Midbrain (tissue), 1 donor: ENCODE results near the gene ANTXR1.

Experiments used
- DNase-seq: peaks from one replicate; lab custom pipeline; 2025; lab: John Stamatoyannopoulos, UW

Gene ANTXR1

GRCh38 chr2:69097891-69098655, 85.1 kb downstream of the ANTXR1 start:
- no peak for DNase-seq

DNA sequence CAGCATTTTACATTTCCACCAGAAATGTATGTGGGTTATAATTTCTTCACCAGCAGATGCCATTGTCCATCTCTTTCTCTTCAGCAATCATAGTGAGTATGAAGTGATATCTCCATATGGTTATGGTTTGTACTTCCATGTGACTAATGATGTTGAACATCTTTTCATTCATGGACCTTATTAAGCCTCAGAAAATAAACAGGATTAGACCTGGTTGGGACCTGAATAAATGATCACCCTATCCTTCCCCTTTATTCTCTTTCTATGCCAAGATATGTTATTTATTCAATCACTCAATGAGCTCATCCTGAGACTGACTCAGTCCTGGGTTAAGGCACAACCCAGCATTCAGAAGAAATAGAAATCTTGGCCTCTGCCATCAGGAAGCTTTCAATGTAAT, 86.6 kb downstream of the ANTXR1 start:
- DNase-seq = no peak

DNA sequence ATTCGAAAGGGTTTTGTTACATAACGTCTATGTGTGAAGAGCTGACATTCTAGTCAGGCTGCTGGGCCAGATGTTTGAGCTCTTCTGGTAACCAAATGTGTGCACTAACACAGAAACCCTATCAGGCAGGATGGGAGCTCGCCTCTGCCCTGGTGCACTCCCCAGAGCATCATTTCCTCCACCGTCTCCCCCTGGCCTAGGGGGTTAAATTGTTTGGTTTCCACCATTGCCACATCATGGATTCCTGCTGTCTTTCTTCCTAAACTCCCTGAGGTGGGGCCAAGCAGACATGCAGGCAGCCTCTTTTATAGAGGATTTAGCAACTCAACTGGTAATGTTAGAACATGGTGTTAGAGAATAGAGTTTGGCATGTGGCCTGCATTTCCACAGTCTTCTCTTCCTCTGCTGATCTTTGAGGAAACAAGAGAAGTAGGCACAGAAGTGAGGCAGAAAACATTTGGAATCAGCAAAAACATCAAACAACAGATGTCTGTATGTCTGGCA, 87.3 kb downstream of the ANTXR1 start:
- DNase-seq = no peak

- no peak for DNase-seq
These were observed 89.1 kb downstream of the ANTXR1 start for GRCh38 chr2:69102041-69102593.

DNA sequence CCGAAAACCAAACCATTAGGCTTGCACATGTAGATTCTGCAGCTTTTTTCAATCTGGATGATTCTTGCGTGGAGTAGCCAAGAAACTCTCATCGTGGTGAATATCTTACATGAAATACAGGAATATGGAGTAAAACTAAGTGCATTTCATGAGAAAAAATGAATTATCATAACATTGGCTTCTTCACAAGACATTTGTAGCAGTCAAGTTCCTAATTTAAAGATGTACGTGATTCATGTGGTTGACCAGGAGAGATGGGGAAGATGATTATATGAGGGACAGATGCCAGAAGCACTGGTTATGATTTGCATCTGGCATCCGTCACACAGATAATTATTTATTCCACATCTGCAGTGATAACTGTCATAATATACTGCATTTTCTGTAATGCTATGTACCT, 90.4 kb downstream of the ANTXR1 start:
- DNase-seq = no peak

GRCh38 chr2:69104261-69104660, 91.3 kb downstream of the ANTXR1 start:
- no peak for DNase-seq

DNA sequence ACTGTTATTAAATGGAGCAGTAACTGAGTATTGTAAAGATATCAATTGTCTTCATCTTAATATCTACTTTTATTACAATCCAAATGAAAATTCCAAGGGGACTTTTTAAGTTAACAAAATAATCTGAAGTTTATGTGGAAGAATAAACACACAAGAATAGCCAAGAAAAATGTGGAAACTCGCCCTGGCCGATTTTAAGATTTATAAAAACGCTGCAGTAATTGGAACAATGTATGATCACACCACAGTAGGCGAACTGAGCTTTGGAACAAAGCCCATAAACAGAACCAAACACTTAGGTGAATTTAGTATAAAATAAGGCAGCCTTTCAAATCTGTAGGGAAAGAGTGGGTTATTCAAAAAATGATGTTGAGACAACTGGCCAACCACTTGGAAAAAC, 96.3 kb downstream of the ANTXR1 start:
- DNase-seq = no peak

DNA sequence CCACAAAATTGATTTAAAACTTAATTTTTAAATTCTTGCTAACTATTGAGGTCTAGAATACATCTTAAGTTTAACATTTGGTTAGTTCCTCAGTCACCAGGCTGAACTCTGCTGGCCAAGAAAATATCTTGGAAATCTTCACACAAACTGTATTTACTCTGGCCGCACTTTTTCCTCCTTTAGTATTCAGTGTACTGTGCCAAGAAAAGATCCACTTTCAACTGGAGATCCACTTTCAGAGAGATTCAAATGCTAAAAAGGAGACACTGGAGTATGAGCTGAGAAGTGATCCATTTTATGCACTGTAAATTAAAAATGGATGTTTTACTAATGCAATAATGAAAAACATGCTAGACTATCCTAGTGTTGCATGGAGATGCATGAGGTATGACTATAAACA, 98.1 kb downstream of the ANTXR1 start:
- no peak for DNase-seq

GRCh38 chr2:69113627-69114026, 100.6 kb downstream of the ANTXR1 start:
- no peak for DNase-seq

DNA sequence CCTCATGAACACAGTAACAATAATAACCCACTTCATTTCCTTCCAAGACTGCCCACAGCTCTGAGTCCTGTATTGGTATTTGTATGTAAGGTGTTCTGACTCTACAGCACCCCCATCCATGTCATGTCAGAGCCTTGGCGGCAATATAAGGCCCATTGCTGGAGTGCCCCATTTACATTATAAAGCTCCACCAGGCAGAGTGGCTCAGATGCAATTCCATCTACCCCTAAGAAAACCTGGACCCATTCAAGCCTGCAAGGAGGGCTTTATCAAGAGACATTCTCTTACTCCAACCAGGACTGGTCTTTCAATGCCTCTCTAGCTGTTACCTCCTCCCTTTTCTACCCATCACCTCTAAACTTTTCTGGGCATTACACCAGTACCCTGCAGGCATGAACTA, 101.6 kb downstream of the ANTXR1 start:
- no peak for DNase-seq

GRCh38 chr2:69116438-69116837, 103.5 kb downstream of the ANTXR1 start:
- DNase-seq = no peak

DNA sequence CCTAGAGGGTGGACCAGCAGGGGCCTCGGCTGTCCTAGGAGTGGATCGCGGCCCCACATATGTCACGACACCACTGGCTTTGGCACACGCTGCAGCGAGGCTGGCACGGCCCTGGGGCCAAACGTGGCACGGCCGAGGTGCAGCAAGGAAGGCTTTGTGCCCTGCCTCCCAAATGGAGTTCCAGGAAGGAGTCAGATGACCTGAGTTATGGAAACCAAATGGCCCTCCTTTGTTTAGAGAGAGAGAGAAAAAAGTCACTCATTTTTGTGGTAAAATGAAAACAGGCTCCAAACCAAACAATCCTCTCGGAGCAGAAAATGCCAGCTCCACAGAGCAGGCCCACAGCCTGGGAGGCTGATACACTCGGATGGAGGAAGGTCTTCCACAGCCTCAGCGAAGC, 105.6 kb downstream of the ANTXR1 start:
- DNase-seq = no peak

DNA sequence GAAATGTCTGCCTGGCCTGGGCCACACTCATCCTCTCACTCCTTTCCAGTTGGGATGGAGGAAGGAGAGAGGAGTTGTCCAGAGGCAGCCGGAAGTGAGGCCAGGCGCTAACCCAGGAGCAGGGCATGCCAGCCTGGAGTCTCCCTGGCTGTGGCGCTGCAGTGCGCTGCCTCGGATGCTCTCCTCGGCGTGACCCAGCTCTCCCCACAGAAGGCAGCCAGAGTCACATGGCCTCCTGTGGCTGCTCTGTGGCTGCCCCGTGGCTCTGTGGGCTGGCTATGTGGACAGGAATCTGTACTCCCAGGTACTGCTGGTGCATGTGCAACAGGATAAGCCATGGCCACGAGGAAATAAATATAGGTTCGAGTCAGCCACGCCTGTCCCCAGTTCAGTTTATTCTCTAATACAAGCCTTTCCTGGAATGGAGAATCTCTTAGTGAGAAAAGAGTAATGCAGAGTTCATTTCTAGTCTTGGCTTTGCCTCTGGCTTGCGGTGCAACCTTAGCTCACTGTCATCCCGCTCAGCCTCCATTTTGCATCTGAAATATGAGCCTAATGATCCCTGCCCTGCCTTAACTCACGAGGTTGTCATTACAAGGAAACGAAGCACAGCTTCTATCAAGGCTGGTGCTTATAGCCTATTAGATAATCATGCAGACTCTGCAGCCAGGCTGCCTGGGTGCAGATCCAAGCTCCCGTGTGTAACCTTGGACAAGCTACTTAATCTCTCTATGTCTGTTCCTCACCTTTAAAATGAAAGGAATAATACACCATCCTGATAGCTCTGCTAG, 106.3 kb downstream of the ANTXR1 start:
- DNase-seq = no peak

DNA sequence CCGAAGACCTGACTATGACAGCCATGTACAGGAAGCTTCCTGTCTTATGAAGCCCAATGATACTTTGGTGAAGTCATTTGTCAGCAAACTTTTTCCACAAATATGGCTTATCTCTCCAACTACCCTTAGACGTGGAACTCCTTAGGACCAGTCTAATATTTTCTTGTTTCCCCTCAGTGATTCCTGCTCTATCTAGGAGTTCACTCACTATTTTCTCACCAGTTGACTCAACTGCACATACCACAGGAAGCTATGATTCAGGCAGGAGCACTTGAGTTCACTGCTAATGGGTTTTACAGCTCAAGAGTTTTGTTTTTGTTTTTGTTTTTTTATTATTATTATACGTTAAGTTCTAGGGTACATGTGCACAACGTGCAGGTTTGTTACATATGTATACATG, 109.3 kb downstream of the ANTXR1 start:
- DNase-seq = no peak

GRCh38 chr2:69123182-69123581, 110.2 kb downstream of the ANTXR1 start:
- no peak for DNase-seq

DNA sequence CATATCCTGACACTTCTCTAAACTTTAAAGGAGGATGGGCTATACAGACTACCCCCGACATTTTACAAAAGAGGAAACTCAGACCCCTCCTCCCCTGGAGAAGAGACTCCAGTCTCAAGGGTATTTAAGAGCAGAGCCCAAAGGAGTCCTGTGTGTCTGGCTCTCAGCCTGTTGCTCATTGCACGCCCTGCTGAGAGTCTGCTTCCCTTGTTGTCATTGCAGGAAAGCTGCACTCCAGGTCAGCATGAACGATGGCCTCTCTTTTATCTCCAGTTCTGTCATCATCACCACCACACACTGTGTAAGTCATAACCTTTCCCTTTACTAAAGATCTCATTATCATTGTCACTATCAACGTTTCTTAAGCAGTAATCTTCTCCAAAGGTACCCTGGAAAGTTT, 111.4 kb downstream of the ANTXR1 start:
- DNase-seq = no peak

DNA sequence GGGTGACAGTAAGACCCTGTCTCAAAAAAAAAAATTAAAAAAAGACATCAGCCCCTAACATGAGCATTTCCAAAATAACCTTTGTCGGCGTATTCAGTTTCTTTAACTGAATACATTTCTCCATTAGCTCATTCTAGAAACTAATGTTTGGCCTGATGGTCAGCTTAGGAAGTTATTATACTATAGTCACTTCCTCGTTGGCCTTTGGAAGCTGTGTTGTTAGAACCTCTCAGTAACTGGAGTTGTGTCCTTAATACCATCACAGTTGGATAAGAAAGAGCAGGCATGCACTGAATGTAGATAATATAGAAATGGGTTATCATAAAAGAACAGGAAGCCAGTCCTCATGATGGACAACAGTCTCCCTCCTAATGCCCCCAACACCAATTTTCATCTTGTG, 112.8 kb downstream of the ANTXR1 start:
- no peak for DNase-seq

DNA sequence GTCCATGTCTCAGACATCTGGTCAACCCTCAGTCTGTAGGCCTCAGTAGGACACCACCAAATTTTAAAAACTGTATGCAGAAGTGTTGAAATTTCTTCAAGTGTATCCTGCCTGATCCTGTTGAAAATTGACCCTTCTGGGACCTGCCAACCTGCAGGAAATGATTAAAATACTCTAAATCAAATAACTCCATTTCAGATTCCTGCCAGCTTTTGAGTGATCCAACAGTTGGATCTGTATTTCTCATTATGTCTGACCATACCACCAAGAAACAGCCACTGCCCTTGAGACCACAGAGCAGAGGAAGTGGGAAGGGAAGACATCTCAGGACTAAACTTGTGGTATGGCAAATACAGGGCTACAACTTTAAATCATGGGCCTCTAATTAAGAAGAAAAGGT, 113.4 kb downstream of the ANTXR1 start:
- DNase-seq = no peak

- no peak for DNase-seq
These were observed 118.5 kb downstream of the ANTXR1 start for GRCh38 chr2:69131452-69131851.

GRCh38 chr2:69131983-69132675, 119.2 kb downstream of the ANTXR1 start:
- no peak for DNase-seq

GRCh38 chr2:69132960-69133590, 120.1 kb downstream of the ANTXR1 start:
- DNase-seq = no peak

- no peak for DNase-seq
These were observed 120.9 kb downstream of the ANTXR1 start for GRCh38 chr2:69133898-69134297.
